Muscle of leg (tissue), 16 donors: ENCODE data around the gene CERS2. TPM values are rescaled to one million over a fixed set of nuclear protein-coding genes. Genes with fewer than 3 reads are reported as not detected.

Source experiments
- DNase-seq: peaks from one replicate; pipeline ENCODE4 v3.0.0; 2013
- H3K27ac ChIP-seq: one replicate; pipeline ENCODE4 v1.5.1; 2013; ENCODE audit warnings: mild to moderate bottlenecking, low read length, control low read depth
- H3K27me3 ChIP-seq: one replicate; pipeline ENCODE4 v1.6.1; 2013; ENCODE audit warnings: low read length; ENCODE audit not compliant: control insufficient read depth, insufficient read depth
- H3K36me3 ChIP-seq: one replicate; pipeline ENCODE4 v1.6.1; 2013; ENCODE audit warnings: low read length; ENCODE audit not compliant: control insufficient read depth, insufficient read depth
- H3K4me1 ChIP-seq: one replicate; pipeline ENCODE4 v1.6.1; 2013; ENCODE audit warnings: low read length; ENCODE audit not compliant: control insufficient read depth, insufficient read depth
- H3K4me3 ChIP-seq: one replicate; pipeline ENCODE4 v1.5.1; 2013; ENCODE audit warnings: low read length, control low read depth
- H3K9me3 ChIP-seq: replicated peaks from 2 replicates; pipeline ENCODE4 v1.6.1; 2013; ENCODE audit warnings: low read depth, low read length; ENCODE audit not compliant: control insufficient read depth
- WGBS: methylation state at CpG from one replicate; pipeline ENCODE4 v1.1.5; 2013; ENCODE audit warnings: missing lambda C conversion rate; ENCODE audit not compliant: insufficient coverage; 5-methylcytosine and 5-hydroxymethylcytosine counted together
- long read RNA-seq, 11 donors: transcript quantifications; one replicate each; lab custom pipeline, GENCODE V29; 2026
- polyA plus RNA-seq, 8 donors: library from polyadenylated mRNA; unstranded; fragments of 120-200 nt; gene quantifications; one replicate each; pipeline versions ENCODE4 v1.2.1 to v1.2.3, GENCODE V29; 2013; ENCODE audit warnings: inconsistent platforms in 1 of 8, low replicate concordance in 1 of 8; ENCODE audit not compliant: insufficient read length in 8 of 8, insufficient read depth in 1 of 8
- total RNA-seq: library from RNA; stranded (reverse); fragments of 120-200 nt; gene quantifications from one replicate; pipeline ENCODE4 v1.2.4, GENCODE V29; 2013

The CERS2 gene, protein sequence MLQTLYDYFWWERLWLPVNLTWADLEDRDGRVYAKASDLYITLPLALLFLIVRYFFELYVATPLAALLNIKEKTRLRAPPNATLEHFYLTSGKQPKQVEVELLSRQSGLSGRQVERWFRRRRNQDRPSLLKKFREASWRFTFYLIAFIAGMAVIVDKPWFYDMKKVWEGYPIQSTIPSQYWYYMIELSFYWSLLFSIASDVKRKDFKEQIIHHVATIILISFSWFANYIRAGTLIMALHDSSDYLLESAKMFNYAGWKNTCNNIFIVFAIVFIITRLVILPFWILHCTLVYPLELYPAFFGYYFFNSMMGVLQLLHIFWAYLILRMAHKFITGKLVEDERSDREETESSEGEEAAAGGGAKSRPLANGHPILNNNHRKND
- total RNA-seq (47.3 TPM), polyA plus RNA-seq (100 to 1,000 TPM in 2 of 8 donors, 10 to 100 TPM in 6; 62.3 to 111 (median 84.0) TPM)
- long read RNA-seq, donor 1, transcript CERS2-205 (11 exons, 2,505 nt): major isoform, 10 of 11 reads
- long read RNA-seq, donor 1, partial matches to known transcripts: 0 of 11 reads
- long read RNA-seq, donor 1, other reads (novel, unspliced or antisense): 0 of 11 reads
- long read RNA-seq, donor 2, partial matches to known transcripts: 0 of 3 reads
- long read RNA-seq, donor 2, other reads (novel, unspliced or antisense): 0 of 3 reads
- long read RNA-seq, donor 3, transcript CERS2-205 (11 exons, 2,505 nt): major isoform, 16 of 16 reads
- long read RNA-seq, donor 3, partial matches to known transcripts: 0 of 16 reads
- long read RNA-seq, donor 3, other reads (novel, unspliced or antisense): 0 of 16 reads
- long read RNA-seq, donor 4, partial matches to known transcripts: 0 of 4 reads
- long read RNA-seq, donor 4, other reads (novel, unspliced or antisense): 0 of 4 reads
- long read RNA-seq, donor 5, transcript CERS2-205 (11 exons, 2,505 nt): major isoform, 42 of 48 reads
- long read RNA-seq, donor 5, partial matches to known transcripts: 5 of 48 reads
- long read RNA-seq, donor 5, other reads (novel, unspliced or antisense): 0 of 48 reads
- long read RNA-seq, donor 6, transcript CERS2-205 (11 exons, 2,505 nt): major isoform, 21 of 21 reads
- long read RNA-seq, donor 6, partial matches to known transcripts: 0 of 21 reads
- long read RNA-seq, donor 6, other reads (novel, unspliced or antisense): 0 of 21 reads
- long read RNA-seq, donor 7, transcript CERS2-205 (11 exons, 2,505 nt): major isoform, 20 of 35 reads
- long read RNA-seq, donor 7, partial matches to known transcripts: 15 of 35 reads
- long read RNA-seq, donor 7, other reads (novel, unspliced or antisense): 0 of 35 reads
- long read RNA-seq, donor 8, transcript CERS2-205 (11 exons, 2,505 nt): major isoform, 8 of 8 reads
- long read RNA-seq, donor 8, partial matches to known transcripts: 0 of 8 reads
- long read RNA-seq, donor 8, other reads (novel, unspliced or antisense): 0 of 8 reads
- long read RNA-seq, donor 9, transcript CERS2-205 (11 exons, 2,505 nt): major isoform, 10 of 10 reads
- long read RNA-seq, donor 9, partial matches to known transcripts: 0 of 10 reads
- long read RNA-seq, donor 9, other reads (novel, unspliced or antisense): 0 of 10 reads
- long read RNA-seq, donor 10, transcript CERS2-205 (11 exons, 2,505 nt): major isoform, 21 of 65 reads
- long read RNA-seq, donor 10, partial matches to known transcripts: 44 of 65 reads
- long read RNA-seq, donor 10, other reads (novel, unspliced or antisense): 0 of 65 reads
- long read RNA-seq, donor 11, transcript CERS2-205 (11 exons, 2,505 nt): major isoform, 16 of 16 reads
- long read RNA-seq, donor 11, partial matches to known transcripts: 0 of 16 reads
- long read RNA-seq, donor 11, other reads (novel, unspliced or antisense): 0 of 16 reads

DNA sequence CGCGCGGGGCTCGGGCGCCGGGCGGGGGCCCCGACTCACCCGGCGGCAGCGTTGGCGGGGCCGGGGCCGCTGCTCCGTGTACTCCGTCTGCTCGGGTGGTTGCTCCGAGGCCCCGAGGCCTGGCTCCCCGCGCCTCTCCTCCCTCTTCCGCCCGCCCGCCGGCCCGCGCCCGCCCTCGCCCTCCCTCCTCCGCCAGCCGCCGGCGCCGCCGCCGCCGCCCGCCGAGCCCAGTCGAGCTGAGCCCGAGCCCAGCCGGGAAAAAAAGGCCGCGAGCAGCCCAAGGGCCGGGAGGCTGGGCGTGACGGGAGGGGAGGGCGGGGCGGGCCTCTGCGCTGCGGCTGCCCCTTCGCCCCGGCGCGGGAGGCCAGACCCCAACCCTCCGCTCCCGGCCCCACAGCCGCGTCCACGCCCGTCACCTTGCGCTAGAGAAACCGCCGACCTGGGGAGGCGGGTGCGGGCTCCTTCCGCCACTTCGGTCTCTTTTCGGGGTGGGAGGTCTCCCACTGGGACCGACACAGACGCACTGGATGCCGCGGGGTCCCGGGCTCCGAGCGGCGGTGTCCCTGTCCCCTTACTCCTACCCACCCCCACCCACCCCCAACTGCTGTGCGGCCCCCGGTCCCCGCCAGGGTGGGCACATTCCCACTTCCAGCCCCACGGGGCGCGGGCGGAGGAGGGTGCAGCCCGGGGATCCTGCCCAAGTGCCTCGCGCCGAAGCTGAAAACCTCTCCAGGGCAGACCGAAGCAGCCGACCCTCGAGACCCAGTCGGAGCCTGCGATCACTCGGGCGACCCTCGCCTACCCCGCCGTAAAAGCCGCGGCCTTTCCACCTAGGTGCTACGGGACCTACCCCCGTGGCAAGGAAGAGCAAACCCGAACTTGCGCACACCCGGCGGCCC lies at the start of gene CERS2:
Gene CERS2, minus strand, starts transcription at position 256 of the 899 bp plus-strand sequence. CDS start 5,745 bp downstream, outside the sequence.
- Histone ChIP-seq H3K9me3 (no peaks in the 10 kb centered on the region), H3K4me3 (peak within 1 kb of the TSS; percentile 91), H3K4me1 (peaks cover 50% of the 10 kb centered on the region), H3K27me3 (no peaks in the 10 kb centered on the region), H3K27ac (peak within 1 kb of the TSS; percentile 87), H3K36me3 (peaks cover 3% of the 10 kb centered on the region)
- DNase-seq: peak; percentile 94
- 2% methylated on average over 89 of the region's 106 CpGs for WGBS

DNA sequence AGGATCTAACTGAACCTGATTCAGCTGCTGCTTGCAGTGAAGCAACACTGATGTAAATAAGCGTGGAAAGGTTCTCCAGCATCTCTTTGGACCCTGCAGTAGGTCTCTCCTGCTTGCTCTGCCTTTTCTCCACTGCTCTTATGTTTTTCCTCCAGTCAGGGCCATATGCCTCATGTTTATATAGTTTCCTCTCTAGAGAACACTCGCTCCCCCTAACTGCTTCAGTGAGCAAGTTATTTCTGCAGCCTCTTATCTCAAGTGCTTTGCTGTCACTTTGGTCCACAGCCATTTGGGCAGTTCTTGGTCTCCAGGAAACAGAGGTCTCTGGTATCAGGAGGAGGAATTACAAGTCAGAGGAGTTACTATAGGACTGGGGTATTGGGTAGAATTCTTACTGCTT lies 38.9 kb upstream of the CERS2 start:
- H3K27ac ChIP-seq: no peak overlapping the region
- peaks cover 10% of the 10 kb centered on the region for H3K36me3 ChIP-seq
- no peak overlapping the region for H3K4me3 ChIP-seq
- DNase-seq: no peak
- H3K9me3 ChIP-seq: no peaks in the 10 kb centered on the region
- H3K27me3 ChIP-seq: no peaks in the 10 kb centered on the region
- WGBS: 67% methylated on average over 2 of the region's 2 CpGs
- H3K4me1 ChIP-seq: peaks cover 9% of the 10 kb centered on the region

DNA sequence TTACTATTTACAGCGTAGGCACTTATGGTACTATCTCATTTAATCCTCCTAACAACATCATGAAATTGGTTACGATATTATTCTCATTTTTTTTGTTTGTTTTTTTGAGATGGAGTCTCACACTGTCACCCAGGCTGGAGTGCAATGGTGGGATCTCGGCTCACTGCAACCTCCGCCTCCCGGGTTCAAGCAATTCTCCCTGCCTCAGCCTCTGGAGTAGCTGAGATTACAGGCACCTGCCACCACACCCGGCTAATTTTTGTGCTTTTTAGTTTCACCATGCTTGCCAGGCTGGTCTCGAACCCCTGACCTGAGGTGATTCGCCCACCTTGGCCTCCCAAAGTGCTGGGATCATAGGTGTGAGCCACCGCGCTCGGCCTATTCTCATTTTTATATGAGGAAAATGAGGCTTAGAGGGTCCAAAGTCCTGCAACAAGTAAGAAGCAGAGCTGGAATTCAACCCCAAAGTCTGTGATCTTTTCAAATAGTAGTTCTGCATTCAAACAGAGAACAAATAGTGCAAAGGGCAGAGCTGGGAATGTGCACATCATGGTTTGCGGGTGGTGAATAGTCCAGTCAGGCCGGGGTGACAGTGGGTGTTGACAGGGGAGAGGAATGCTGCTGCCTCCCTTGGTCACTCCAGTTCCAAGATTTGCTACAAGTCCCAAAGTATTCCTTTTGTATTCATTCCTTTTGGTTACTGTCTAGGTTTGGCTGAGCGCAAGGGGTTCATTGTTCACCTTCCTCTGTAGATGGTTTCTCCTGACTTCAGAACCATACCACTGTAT lies 38.2 kb upstream of the CERS2 start:
- Histone ChIP-seq H3K27ac (no peak overlapping the region), H3K36me3 (peaks cover 6% of the 10 kb centered on the region), H3K9me3 (no peaks in the 10 kb centered on the region), H3K4me1 (peaks cover 13% of the 10 kb centered on the region), H3K27me3 (no peaks in the 10 kb centered on the region), H3K4me3 (no peak overlapping the region)
- 100% methylated on average over 8 of the region's 14 CpGs for WGBS
- DNase-seq: no peak

DNA sequence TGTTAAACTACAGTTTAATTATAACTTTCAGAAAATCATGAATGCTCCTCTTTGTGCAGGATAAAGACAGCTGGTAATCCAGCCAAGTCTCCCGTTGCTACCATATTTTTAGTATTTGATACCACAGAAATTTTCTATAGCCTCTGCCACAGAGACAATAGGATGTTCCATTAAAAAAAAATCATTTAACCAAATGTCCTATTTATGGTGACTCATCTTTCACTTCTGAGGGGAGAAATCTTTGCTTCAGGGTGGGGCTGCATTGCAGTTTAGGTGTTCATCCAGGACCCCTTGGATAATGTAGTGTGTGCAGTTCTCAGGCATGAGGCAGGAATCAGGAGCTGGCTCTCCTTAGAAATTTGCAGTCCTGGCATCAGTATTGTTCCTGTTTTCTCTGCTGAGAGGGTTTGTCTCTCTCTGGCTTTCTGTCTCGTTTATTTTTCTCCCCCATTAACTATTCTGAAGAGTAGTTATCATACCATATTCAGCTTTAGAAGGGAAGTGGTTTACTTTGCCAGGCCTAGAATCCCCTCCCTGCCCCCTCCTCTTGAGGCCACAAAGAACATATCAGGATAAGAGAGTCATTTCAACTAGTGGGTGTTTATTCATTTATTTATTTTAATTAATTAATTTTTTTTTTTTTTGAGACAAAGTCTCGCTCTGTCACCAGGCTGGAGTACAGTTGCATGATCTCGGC lies 36.7 kb upstream of the CERS2 start:
- Histone ChIP-seq H3K27me3 (no peaks in the 10 kb centered on the region), H3K4me3 (no peak overlapping the region), H3K4me1 (peaks cover 25% of the 10 kb centered on the region), H3K36me3 (peaks cover 3% of the 10 kb centered on the region), H3K27ac (no peak overlapping the region), H3K9me3 (no peaks in the 10 kb centered on the region)
- WGBS: 100% methylated on average over 2 of the region's 4 CpGs
- DNase-seq: no peak

DNA sequence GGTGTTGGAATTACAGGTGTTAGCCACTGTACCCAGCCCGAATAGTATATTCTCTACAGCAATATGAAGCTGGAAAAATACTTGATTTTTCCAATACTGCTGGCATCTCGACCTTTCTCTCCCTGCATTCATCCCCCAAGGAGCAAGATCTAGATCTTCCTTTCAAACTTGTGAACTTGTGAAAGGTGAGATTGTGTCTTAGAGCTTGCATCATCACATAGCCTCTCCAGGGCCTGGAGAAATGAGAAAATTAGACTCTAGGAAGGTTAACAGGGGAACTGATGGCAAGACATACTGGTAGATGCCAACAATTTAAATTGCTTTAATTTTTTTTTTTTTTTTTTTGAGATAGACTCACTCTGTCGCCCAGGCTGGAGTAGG lies 35.7 kb upstream of the CERS2 start:
- peaks cover 32% of the 10 kb centered on the region for H3K4me1 ChIP-seq
- H3K9me3 ChIP-seq: no peaks in the 10 kb centered on the region
- WGBS: no CpG with 5 or more reads among the region's 3 CpGs
- no peak overlapping the region for H3K27ac ChIP-seq
- no peak for DNase-seq
- peaks cover 3% of the 10 kb centered on the region for H3K36me3 ChIP-seq
- no peak overlapping the region for H3K4me3 ChIP-seq
- H3K27me3 ChIP-seq: no peaks in the 10 kb centered on the region

DNA sequence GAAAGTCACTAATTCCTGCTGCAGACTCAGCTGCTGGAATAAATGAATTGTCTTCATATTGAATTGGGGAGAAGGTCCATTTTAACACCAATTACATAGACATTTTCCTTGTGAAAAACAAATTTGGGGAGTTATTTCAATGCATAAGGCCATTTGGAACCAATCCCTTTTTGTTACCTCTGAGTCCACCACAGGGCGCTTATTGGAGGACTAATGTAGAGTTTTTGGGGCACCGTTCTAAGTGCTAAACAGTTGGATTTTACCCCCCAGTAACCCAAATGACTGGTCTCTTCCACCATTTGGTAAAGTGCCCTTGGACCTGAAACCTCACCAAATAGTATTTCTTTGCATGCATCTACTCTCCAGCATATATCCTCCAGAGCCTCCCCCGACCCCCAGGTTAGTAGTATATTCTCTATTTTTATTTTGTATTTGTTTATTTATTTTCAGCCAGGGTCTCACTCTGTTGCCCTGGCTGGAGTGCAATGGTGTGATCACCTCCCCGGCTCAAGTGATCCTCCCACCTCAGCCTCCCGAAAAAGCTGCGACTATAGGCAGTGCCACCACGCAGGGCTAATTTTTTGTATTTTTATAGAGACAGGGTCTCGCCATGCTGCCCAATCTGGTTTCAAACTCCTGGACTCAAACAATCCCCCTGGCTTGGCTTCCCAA lies 35.2 kb upstream of the CERS2 start:
- Histone ChIP-seq H3K9me3 (no peaks in the 10 kb centered on the region), H3K27ac (no peak overlapping the region), H3K4me1 (peaks cover 37% of the 10 kb centered on the region), H3K27me3 (no peaks in the 10 kb centered on the region), H3K4me3 (no peak overlapping the region), H3K36me3 (peaks cover 3% of the 10 kb centered on the region)
- WGBS: no CpG with 5 or more reads among the region's 8 CpGs
- DNase-seq: no peak

DNA sequence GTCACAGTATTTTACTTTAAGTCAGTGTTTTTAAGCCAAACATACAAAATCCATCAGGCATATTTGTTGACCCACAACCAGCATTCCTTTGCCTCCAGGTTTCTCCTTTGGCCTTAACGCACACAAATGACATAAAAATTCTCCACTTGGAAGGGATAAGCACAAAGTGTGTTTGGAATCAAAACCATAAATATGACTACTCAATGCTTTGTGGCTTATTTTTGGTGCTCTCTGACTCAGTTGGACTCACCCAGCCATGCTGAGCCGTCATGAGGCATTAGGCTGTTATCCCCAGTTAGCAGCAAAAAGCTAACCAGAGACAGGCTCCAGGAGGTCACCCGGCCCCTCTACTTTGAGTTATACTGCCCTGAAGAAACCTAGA lies 34.6 kb upstream of the CERS2 start:
- DNase-seq: peak; percentile 19
- Histone ChIP-seq H3K36me3 (peaks cover 3% of the 10 kb centered on the region), H3K27ac (peak overlapping the region; percentile 92), H3K4me1 (peaks cover 42% of the 10 kb centered on the region), H3K27me3 (no peaks in the 10 kb centered on the region), H3K9me3 (no peaks in the 10 kb centered on the region), H3K4me3 (peak overlapping the region; percentile 85)
- WGBS: no CpG with 5 or more reads among the region's 3 CpGs
